Stimulated activated naive CD4-positive, alpha-beta T cell treated with Interleukin-2 at 50 U/mL for 16 hours (primary cell): ENCODE data around the gene TMEM125.

ENCODE experiments used
- DNase-seq: peaks from one replicate; lab custom pipeline; 2025; lab: John Stamatoyannopoulos, UW

Gene TMEM125

DNA sequence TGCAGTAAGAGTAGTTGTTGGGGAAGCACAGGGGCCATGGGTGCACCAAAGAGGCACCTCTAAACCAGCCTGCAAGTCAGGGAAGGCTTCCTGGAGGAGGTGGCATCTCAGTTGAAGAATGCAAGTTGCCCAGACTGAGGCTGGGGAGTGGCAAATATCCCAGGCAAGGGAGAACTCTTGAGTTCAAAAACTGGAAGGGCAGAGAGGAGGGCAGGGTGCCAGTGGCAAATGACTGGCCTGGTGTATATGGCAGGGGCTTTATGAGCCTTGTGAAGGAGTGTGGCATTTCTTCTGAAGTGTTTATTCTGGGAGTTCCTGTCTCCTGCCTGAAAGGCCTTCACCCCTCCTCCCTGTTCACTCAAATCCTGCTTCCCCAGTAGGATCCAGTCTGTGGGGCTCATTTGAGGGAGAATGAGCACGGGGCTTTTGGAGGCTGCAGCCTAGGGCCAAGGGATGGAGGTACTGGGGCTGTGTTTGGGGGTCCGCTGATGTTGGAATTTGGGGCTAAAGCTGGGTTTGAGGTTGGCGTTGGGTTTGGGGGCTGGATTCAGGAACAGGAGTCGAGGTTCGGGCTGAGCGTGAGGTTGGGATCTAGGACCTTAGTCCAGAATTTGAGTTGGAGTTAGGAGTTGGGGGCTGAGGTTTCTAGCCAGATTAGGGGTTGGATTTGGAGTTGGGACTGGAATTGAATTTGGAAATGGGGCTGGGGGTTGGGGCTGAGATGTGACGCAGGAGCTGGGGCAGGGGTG is at the start of gene TMEM125:
TMEM125 (plus strand) TSS at position 357 of the 749 bp plus-strand sequence. CDS start 2,740 bp downstream, outside the sequence.
- no peak for DNase-seq

- no peak for DNase-seq
Measured at GRCh38 chr1:43220905-43221778, 48.6 kb upstream of the TMEM125 start.

GRCh38 chr1:43221797-43222196 is 48.0 kb upstream of the TMEM125 start:
- no peak for DNase-seq

DNA sequence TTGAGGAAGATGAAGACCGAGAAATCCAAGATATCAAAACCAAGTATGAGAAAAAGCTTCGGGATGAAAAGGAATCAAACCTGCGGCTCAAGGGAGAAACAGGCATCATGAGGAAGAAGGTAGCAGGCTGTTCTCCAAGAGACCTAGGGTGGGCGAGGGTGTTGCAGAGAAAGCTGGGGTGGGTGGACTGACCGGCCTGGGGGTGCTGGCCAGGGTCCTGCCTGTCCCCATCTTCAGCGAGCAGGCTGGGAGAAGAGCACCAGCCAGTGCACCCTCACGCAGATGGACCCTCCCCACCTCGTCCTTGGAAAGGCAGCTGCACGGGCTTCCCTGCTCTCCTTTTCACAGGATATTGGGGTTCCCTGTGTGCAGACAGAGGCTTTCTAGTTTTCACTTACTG is 46.9 kb upstream of the TMEM125 start:
- no peak for DNase-seq

- no peak for DNase-seq
Measured at GRCh38 chr1:43225168-43225567, 44.6 kb upstream of the TMEM125 start.

DNA sequence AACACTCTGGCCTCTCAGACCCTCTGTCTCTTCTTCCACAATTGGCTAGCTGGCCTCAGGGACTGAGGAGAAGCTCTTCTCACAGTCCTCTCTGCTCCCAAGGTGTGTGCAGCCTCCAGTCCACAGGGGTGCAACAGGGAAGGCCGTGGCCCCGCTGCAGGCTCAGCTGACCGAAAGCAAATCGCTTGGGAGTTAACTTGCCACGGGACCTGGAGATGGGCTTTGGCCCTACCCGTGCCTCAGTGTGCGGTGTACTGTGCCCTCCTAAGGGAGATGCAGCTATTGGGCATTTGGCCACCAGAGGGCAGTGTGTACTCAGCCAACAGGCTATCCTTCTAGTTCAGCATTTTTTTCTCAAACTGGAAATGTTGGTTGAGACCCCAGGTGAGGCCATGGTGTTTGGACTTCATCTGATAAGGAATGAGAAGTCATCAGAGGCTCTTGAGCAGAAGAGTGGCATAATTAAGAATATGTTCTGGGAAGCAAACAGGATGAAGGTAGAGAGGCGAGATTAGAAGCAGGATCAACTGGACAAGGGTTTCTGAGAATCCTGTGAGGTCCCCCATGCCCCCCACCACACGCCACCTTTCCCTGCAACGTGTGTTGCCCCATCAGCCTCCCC is 42.5 kb upstream of the TMEM125 start:
- DNase-seq: peak; percentile 74

- DNase-seq: no peak
Measured at GRCh38 chr1:43229826-43230780, 39.7 kb upstream of the TMEM125 start.

DNA sequence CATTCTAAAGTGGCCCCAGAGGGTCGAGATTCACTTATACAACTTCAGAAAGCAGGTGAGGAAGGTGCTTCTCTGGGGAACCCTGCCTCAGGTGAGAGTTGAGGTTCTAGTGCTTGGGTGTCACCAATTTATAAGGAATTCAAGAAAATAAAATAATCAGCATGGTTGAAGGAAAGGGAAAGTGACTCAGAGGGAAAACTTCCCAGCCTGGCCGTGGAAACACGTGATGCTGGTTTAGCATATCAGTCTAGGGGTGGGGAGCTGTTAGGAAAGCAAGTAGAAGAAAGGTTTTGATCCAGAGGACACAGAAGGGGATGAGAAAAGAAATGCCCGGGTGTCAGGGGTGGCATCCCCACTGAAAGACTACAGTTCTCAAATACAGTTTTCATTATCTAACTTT is 37.7 kb upstream of the TMEM125 start:
- DNase-seq: no peak

GRCh38 chr1:43232482-43232881 is 37.3 kb upstream of the TMEM125 start:
- no peak for DNase-seq

GRCh38 chr1:43233631-43234030 is 36.2 kb upstream of the TMEM125 start:
- no peak for DNase-seq

GRCh38 chr1:43234267-43234666 is 35.5 kb upstream of the TMEM125 start:
- DNase-seq: no peak

GRCh38 chr1:43235040-43235439 is 34.7 kb upstream of the TMEM125 start:
- DNase-seq: no peak

GRCh38 chr1:43235451-43236121 is 34.2 kb upstream of the TMEM125 start:
- no peak for DNase-seq

DNA sequence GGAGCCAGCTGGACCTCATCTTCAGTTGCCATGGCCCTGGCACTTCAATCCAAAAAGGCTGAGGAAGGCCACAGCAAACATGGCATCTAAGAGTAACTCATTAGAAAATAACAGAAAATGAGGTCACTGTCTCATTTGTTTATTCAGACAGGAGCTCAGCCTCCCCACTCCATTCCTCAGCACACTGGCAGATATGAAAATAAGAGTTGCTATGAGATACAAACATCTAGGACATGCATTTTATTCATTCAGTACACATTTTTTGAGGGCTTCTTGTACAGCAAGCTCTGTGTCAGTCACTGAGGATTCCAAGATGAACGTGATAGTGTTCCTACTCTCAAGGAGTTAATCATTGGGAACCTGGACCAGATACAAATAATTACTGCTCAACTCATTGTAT is 32.7 kb upstream of the TMEM125 start:
- no peak for DNase-seq

DNA sequence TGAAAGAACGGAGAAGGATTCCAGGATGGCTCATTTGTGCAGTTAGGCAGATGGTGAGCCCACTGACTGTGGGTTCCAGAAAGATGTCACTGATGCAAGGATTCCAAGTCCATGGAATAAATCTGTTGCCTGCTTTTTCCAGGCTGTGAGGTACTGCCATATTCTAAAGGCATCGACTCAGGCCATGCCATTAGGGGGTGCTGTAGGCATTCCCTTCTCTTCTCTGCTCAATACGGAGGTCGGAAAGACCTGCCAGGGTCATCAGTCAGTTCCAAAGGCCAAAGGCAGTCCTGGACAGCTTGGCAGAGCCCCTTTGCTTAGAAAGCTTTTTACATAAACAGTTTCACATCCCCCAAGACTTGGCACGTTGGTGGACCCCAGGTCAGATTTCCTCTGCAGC is 31.7 kb upstream of the TMEM125 start:
- DNase-seq: no peak

- DNase-seq: no peak
Measured at GRCh38 chr1:43238991-43239469, 30.8 kb upstream of the TMEM125 start.

- DNase-seq: no peak
Measured at GRCh38 chr1:43239484-43239883, 30.3 kb upstream of the TMEM125 start.

GRCh38 chr1:43241413-43241836 is 28.4 kb upstream of the TMEM125 start:
- no peak for DNase-seq

DNA sequence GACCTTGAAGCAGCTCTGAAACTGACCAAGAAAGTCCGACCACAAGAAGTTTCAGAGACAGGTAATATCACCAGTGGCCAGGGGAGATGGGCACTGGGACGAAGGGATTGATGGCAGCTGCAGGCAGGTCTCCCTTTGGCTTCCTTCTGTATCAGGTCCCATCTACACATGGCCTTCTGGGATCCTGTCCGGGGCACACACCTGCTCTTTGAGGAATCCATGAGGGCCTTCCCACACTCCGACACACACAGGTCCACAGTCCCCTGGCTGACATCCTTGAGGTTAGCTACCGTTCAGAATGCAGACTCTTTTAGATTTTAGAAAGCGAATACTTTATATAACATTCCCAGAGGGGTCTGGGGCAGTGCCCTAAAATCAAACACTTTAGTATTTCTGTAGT is 26.5 kb upstream of the TMEM125 start:
- no peak for DNase-seq

DNA sequence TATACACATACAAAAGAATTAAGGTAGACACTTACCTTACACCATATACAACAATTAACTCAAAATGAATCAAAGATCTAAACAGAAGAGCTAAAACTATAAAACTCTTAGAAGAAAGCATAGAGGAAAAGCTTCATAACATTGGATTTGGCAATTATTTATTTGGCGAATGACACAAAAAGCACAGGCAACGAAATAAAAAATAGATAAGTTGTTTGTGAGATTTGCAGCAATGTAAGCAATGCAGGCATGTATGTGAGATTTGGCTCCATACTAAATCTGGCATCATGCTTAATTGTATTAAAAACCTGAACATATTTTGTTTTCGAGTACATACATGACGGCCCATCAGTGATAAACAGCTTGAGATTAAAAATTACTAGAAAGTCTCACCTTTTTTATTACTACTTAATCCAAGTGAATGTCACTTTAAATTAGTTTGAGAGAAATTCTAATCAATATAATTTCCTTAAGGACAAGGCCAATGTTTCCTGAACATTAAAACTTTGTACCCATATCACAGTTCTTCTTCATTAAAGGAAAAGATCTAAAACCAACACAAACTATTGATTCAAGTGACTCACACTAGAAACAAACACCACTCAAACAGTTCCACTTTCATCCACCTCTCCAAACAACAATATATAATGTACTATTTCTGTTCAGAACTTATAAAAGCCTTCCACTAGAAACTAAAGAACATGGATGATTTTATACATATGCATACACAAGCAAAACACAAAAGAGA is 23.1 kb upstream of the TMEM125 start:
- no peak for DNase-seq
